IPS-18c (cell line): ENCODE measurements around the gene ZCCHC7.
"Not testable (repeated sequence)": the region's sequence is repeated elsewhere in the genome, so short reads cannot be mapped to it uniquely, and the experiment has no call there.

Source experiments
- H3K4me3 ChIP-seq: 2 replicates; pipeline ENCODE4 v1.7.0; 2013; ENCODE audit warnings: low read depth, mild to moderate bottlenecking, low read length, moderate library complexity; ENCODE audit not compliant: insufficient read depth
- H3K9me3 ChIP-seq: one replicate; pipeline ENCODE4 v1.6.1; 2013; ENCODE audit warnings: mild to moderate bottlenecking, low read length, moderate library complexity; ENCODE audit not compliant: control insufficient read depth, insufficient read depth

The ZCCHC7 gene

DNA sequence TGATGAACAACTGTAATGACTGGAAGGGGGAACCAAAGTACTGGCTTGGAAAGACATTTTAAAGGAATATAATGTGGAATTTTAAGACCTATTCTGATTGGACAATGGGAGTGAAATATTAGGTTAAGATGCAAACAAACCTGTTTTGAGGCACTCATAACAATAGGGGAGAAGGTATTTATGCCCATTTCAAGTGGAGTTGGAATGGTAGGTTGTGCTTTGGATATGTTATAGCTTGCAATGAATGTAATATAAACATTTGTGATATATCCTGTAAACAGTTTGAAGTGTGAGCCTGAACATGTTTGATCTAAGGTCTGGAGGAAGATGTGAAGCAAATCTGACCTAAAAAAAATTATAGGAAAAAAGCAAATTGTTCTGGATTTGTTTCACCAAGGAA, 172.5 kb downstream of the ZCCHC7 start:
- Histone ChIP-seq H3K4me3 (no peak overlapping the region), H3K9me3 (no peaks in the 10 kb centered on the region)

- no peak overlapping the region for H3K4me3 ChIP-seq
- H3K9me3 ChIP-seq = no peaks in the 10 kb centered on the region
Observed at GRCh38 chr9:37293664-37294524, 173.5 kb downstream of the ZCCHC7 start.

DNA sequence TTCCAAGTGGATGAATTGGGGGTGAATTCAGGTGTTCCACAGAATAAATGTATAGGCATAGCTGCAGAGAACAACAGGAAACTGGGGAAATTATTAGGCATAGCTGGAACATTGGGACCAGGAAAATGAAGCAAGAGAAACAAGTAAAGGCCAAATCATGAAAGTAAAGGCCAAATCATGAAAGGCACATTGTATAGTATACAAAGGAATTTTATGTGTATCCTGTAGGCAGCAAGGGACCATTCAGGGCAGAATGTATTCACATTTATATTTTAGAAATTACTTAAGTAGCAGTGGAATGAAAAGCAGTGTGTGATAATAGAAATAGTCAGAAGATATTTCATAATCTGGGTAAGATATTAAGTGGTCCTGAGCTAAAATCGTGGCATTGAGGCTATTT, 174.8 kb downstream of the ZCCHC7 start:
- no peak overlapping the region for H3K4me3 ChIP-seq
- no peaks in the 10 kb centered on the region for H3K9me3 ChIP-seq

DNA sequence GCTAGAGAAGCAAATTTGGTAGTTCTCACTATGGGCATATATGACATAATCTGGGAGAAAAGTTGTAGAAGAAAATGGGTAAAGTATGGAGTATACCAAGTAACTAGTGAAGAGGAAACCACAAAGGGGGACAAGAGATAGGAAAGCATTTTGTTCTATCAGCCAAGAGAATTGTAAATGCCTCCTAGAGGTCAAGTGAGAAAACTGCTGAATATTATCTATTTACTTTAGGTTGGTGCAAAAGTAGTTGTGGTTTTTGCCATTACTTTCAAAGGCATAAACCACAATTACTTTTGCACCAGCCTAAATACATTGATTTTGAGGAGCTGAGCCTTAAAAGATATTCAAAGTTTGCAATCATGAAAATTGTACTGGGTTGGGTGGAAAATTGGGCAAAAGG, 175.4 kb downstream of the ZCCHC7 start:
- no peaks in the 10 kb centered on the region for H3K9me3 ChIP-seq
- H3K4me3 ChIP-seq = no peak overlapping the region

DNA sequence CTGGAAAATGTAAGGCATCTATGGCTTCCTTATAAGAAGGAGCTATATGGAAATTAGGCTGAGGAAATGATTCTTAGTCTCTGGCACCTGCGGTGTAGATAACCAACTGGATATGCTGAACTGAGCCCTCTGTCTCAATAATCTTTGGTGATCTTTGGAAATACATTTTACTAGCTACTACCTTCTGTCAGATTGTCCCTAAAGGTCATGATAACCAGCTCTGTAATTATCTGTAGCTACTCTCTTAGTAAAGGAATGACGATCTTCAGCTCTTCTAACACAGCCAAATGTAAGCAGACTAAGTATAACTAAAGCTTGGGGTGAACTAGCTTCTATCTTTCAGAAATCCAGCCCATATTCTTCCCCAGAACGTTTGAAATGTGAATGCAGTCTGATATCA, 177.2 kb downstream of the ZCCHC7 start:
- Histone ChIP-seq H3K9me3 (no peaks in the 10 kb centered on the region), H3K4me3 (no peak overlapping the region)

- Histone ChIP-seq H3K9me3 (no peaks in the 10 kb centered on the region), H3K4me3 (no peak overlapping the region)
Observed at GRCh38 chr9:37300620-37301019, 180.2 kb downstream of the ZCCHC7 start.

- no peaks in the 10 kb centered on the region for H3K9me3 ChIP-seq
- H3K4me3 ChIP-seq = no peak overlapping the region
Observed at GRCh38 chr9:37301042-37301853, 180.9 kb downstream of the ZCCHC7 start.

DNA sequence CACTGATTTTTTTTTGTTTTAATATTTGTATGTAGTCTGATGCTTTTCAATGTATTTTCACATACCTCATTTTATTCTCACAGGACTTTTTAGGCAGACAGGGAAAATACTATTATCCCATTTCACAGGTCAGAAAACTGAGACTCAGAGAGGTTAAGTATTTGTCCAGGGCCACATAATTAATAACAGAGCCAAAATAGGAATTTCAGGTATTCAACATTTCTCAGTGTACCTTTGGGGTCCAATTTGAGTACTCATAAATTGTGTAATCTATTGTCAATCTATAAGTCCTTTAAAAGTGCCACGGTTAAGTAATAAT, 181.4 kb downstream of the ZCCHC7 start:
- H3K4me3 ChIP-seq = no peak overlapping the region
- no peaks in the 10 kb centered on the region for H3K9me3 ChIP-seq

DNA sequence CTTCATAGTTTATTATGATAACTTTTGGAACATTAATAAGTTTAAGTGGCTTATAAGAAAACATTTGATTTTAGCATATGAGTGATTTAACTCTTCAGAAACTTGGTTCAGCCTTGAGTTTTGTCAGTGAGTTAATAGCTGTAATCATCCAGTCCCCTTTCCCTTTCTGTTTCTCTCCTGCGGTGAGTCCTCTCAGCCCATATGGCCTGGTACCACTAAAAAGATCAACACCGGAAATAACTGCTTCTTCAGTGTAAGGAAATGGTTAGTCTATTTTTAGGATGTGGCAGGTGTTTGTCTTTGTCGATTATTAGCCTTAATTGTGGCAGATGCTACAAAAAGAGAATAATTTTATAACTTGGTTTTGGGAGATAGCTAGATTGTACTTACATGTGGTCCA, 181.9 kb downstream of the ZCCHC7 start:
- no peak overlapping the region for H3K4me3 ChIP-seq
- H3K9me3 ChIP-seq = no peaks in the 10 kb centered on the region

DNA sequence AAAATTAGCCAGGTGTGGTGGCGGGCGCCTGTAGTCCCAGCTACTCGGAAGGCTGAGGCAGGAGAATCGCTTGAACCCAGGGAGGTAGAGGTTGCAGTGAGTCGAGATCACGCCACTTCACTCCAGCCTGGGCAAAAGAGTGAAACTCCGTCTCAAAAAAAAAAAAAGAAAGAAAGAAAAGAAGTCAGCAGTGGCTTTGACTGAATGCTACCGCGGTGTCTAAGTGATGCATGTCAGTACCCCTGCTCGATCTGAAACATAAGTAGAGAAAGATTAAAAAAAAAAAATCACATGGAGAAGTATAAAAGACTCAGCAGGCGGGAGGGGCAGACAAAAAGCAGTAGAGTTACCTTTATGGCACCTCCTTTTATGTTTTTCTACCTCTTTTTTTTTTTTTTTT, 182.9 kb downstream of the ZCCHC7 start:
- H3K4me3 ChIP-seq = not testable (repeated sequence)

GRCh38 chr9:37309136-37309535, 188.8 kb downstream of the ZCCHC7 start:
- no peaks in the 10 kb centered on the region for H3K9me3 ChIP-seq
- no peak overlapping the region for H3K4me3 ChIP-seq

More for the DNA sequence above, 182.9 kb downstream of the ZCCHC7 start:
- not testable (repeated sequence) for H3K9me3 ChIP-seq

DNA sequence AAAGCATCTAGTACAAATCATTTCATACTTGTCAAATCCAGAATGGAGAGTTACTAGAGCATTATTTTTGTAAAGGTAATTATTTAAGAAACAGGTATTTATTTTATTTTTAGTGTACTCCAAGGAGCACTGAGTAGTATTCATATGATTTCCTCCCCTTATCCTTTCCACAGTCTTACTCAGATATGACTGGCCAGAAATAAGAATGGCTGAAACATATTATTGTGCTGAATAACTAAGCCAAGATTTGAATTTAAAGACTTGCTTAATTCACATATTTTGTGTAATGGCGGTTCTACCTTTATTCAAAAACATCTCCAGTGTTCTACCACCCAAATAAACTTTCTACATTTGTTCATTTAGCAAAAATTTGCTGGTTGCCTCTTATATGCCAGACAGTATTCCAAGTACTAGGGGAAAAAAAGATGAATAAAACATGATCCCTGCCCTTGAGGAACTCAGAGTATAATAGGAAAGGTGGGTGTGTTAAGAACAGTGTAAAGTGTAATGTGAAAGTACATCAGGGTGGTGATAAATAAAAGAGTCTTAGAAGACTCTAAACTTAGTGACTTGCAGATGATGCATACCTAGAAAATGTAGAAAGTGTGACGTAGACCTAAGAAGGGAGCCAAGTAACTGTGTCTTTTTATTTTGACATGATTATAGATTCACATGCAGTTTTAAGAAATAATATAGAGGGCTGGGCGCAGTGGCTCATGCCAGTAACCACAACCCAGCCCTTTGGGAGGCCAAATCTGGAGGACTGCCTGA, 191.7 kb downstream of the ZCCHC7 start:
- H3K9me3 ChIP-seq = no peaks in the 10 kb centered on the region
- no peak overlapping the region for H3K4me3 ChIP-seq

- no peaks in the 10 kb centered on the region for H3K9me3 ChIP-seq
- H3K4me3 ChIP-seq = no peak overlapping the region
Observed at GRCh38 chr9:37324261-37324683, 203.9 kb downstream of the ZCCHC7 start.

DNA sequence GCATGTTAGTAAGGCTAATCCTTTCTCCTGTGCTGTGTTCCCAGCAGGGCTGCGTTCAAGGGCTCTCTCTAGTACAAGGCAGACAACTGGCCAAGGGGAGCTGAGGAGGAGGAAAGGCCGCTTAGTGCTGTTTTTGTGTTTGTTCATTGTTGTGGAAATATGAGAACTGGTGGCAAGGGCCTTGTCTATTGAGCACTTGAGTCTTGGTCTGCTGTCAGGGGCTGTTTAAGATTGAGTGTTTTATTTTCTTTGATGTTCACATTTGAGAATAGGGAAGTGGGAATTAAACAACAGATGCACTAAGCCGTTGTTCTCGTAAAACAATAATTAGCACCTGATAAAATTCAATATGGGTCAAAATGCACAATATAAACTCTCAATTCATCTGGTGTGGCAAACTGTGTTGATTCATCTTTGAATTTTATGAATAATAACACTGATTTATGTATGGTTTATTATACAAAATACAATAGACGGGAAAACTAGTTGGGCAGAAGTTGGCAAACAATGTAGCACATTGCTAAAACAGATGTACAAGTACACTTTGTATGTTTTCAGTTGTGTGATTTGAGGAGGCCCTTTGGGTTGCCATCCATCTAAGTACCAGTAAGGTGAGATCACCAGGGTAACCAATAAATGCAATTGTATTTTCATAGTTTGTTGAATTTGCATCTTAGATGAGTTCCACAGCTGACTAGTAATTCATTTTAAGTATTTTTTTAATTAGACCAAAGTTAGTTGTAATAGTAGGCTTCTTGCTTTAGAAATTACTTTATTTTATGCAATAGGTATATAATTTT, 204.5 kb downstream of the ZCCHC7 start:
- no peak overlapping the region for H3K4me3 ChIP-seq
- no peaks in the 10 kb centered on the region for H3K9me3 ChIP-seq

DNA sequence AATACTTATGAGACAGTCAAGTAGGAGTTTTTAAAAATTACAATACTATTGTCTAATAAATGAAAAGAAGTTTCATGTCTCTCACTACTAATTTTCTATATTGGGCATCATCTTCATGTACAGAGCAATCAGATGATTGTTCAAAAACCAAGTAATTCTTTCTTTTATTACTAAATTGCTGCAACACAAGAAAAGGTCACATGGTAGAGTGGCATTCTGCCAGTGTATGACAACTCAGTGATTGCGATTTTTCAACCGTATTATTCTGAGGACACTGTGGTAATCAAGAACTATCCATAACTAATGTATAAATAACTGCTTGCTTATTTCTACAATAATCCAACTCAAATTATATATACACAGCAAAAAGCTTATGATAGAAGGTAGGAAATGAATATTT, 205.4 kb downstream of the ZCCHC7 start:
- no peak overlapping the region for H3K4me3 ChIP-seq
- no peaks in the 10 kb centered on the region for H3K9me3 ChIP-seq

GRCh38 chr9:37327553-37327952, 207.2 kb downstream of the ZCCHC7 start:
- Histone ChIP-seq H3K4me3 (no peak overlapping the region), H3K9me3 (no peaks in the 10 kb centered on the region)
